Measurements from ENCODE around the gene UBL3. TPM values are rescaled to one million over a fixed set of nuclear protein-coding genes. Genes with fewer than 3 reads are reported as not detected.

UBL3 gene
- total RNA-seq, 1 experiment from 2014 or later = 10.7 TPM

- Histone ChIP-seq H3K36me3 (ENCODE audit: control insufficient read depth in 1 of 2, insufficient read depth in 2 of 2, low read length in 2 of 2) (no peaks in the 10 kb centered on the region), H3K9ac (ENCODE audit: low read length) (no peak overlapping the region), H3K9me2 (ENCODE audit: insufficient read depth) (no peaks in the 10 kb centered on the region), H3K4me2 (ENCODE audit: low read length) (no peak overlapping the region), H3K4me3 (replicated peaks in 1 of 2; ENCODE audit: low read depth in 1 of 2, low read length in 2 of 2) (no peak overlapping the region), H3K9me3 (ENCODE audit: control insufficient read depth in 1 of 2, insufficient read depth in 1 of 2, low read depth in 1 of 2, low read length in 2 of 2) (no peaks in the 10 kb centered on the region), H3K27me3 (ENCODE audit: insufficient read depth, low read length) (no peaks in the 10 kb centered on the region), H3K4me1 (ENCODE audit: control insufficient read depth in 1 of 2, insufficient read depth in 2 of 2, low read length in 2 of 2) (peaks cover 0 to 3% of the 10 kb centered on the region in 2 experiments; a peak in 1 of 4 replicates), H2AFZ (ENCODE audit: low read depth, low read length, poor library complexity, severe bottlenecking) (no peak overlapping the region), H4K20me1 (ENCODE audit: insufficient read depth) (no peaks in the 10 kb centered on the region), H3K79me2 (ENCODE audit: insufficient read depth, low read length) (no peaks in the 10 kb centered on the region), H3K27ac (ENCODE audit: low read depth, low read length) (no peak overlapping the region)
- ChIA-PET POLR2A (no interaction called here), RAD21 (ENCODE audit: low non-redundant PET in 1 of 2, low total read pairs in 2 of 2, uncharacterized antibody in 2 of 2, unreplicated experiment in 2 of 2) (no interaction called here), CTCF (interaction anchor here (0.9 kb wide), 1 partner anchor 17 kb away, joined by 3 read pairs; no protein-coding TSS in a partner anchor)
- intact Hi-C loops (cut with micrococcal nuclease) = no loop called here
- TF ChIP-seq SRF (IDR thresholded peaks at IDR 0.05; ENCODE audit: low read depth) = no peak
- TF ChIP-seq ZFX (IDR thresholded peaks at IDR 0.05) = no peak
- ATAC-seq (no peak), DNase-seq (ENCODE audit: low read depth, low spot score) (peak; percentile 22)
- BruUV-seq (replicated peaks) = no TSS peak
Measured at GRCh38 chr13:29754473-29754806, 96.0 kb downstream of the UBL3 start.

DNA sequence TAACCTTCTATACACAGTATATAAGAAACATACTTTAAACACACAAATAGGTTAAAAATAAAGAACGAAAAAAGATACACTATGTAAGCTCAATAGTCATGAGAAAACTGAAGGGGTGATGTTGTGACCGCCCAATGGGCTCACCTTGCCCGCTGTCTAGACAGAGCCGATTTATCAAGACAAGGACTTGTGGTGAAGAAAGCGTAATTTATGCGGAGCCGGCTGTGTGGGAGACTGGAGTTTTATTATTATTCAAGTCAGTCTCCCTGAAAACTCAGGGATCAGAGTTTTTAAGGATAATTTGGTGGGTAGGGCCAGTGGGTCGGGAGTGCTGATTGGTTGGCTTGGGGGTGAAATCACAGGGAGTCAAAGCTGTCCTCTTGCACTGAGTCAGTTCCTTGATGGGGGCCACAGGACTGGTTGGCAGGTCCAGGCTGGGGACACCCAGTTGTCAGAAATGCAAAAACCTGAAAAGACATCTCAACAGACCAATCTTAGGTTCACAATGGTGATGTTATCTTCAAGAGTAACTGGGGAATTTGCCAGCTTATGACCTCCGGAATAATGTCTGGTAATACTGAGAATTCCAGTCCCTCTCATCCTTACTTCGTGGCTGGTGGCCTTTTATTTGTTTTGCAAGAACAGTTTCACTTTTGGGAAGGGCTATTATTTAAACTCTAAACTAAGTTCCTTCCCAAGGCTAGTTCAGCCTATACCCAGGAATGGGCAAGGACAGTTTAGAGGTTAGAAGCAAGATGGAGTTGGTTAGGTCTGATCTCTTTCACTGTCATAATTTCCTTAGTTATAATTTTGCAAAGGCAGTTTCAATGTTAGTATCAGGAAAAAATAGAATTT lies 96.6 kb downstream of the UBL3 start:
- CTCF ChIA-PET = interaction anchor here (0.9 kb wide), 1 partner anchor 17 kb away, joined by 3 read pairs; no protein-coding TSS in a partner anchor
- Histone ChIP-seq H3K27me3 (ENCODE audit: insufficient read depth, low read length) (no peaks in the 10 kb centered on the region), H3K4me2 (ENCODE audit: low read length) (no peak overlapping the region), H3K79me2 (ENCODE audit: insufficient read depth, low read length) (no peaks in the 10 kb centered on the region), H3K9ac (ENCODE audit: low read length) (no peak overlapping the region), H4K20me1 (ENCODE audit: insufficient read depth) (no peaks in the 10 kb centered on the region), H3K27ac (ENCODE audit: low read depth, low read length) (no peak overlapping the region), H3K4me1 (ENCODE audit: control insufficient read depth in 1 of 2, insufficient read depth in 2 of 2, low read length in 2 of 2) (peaks cover 0 to 3% of the 10 kb centered on the region in 2 experiments; a peak in 1 of 4 replicates), H3K4me3 (replicated peaks in 1 of 2; ENCODE audit: low read depth in 1 of 2, low read length in 2 of 2) (no peak overlapping the region), H3K36me3 (ENCODE audit: control insufficient read depth in 1 of 2, insufficient read depth in 2 of 2, low read length in 2 of 2) (no peaks in the 10 kb centered on the region), H3K9me2 (ENCODE audit: insufficient read depth) (no peaks in the 10 kb centered on the region), H3K9me3 (ENCODE audit: control insufficient read depth in 1 of 2, insufficient read depth in 1 of 2, low read depth in 1 of 2, low read length in 2 of 2) (no peaks in the 10 kb centered on the region), H2AFZ (ENCODE audit: low read depth, low read length, poor library complexity, severe bottlenecking) (no peak overlapping the region)
- RAD21 ChIA-PET (ENCODE audit: low non-redundant PET in 1 of 2, low total read pairs in 2 of 2, uncharacterized antibody in 2 of 2, unreplicated experiment in 2 of 2) = no interaction called here
- intact Hi-C loops (cut with micrococcal nuclease) = no loop called here
- BruUV-seq (replicated peaks) = no TSS peak
- TF ChIP-seq POLR2A (IDR thresholded peaks at IDR 0.05; ENCODE audit: borderline replicate concordance, extremely low read depth, insufficient read depth, insufficient read length) (no peak), TCF7L2 (IDR thresholded peaks at IDR 0.05; ENCODE audit: borderline replicate concordance, extremely low read depth, insufficient read depth, insufficient read length) (no peak), YY1 (IDR thresholded peaks at IDR 0.05; ENCODE audit: extremely low read depth, insufficient replicate concordance, low read depth, low read length) (no peak), SIN3A (IDR thresholded peaks at IDR 0.05; ENCODE audit: low read depth) (no peak), SRF (IDR thresholded peaks at IDR 0.05; ENCODE audit: low read depth) (no peak)
- POLR2A ChIA-PET = no interaction called here
- DNase-seq (ENCODE audit: low read depth, low spot score) (no peak), ATAC-seq (no peak)
